ENCODE data around the gene PIK3R2.

PIK3R2 gene

GRCh38 chr19:18123819-18124218, 29.1 kb upstream of the PIK3R2 start:
- no peak for DNase-seq (ENCODE audit: low read depth)

GRCh38 chr19:18126097-18126496, 26.9 kb upstream of the PIK3R2 start:
- no peak for DNase-seq (ENCODE audit: low read depth)

- DNase-seq (ENCODE audit: low read depth): no peak
Observed at GRCh38 chr19:18128044-18128443, 24.9 kb upstream of the PIK3R2 start.

GRCh38 chr19:18128805-18129204, 24.2 kb upstream of the PIK3R2 start:
- DNase-seq (ENCODE audit: low read depth): no peak

GRCh38 chr19:18130523-18131242, 22.3 kb upstream of the PIK3R2 start:
- no peak for DNase-seq (ENCODE audit: low read depth)

- DNase-seq (ENCODE audit: low read depth): no peak
Observed at GRCh38 chr19:18131841-18132596, 20.9 kb upstream of the PIK3R2 start.

GRCh38 chr19:18135712-18136584, 17.0 kb upstream of the PIK3R2 start:
- no peak for DNase-seq (ENCODE audit: low read depth)

- DNase-seq (ENCODE audit: low read depth): no peak
Observed at GRCh38 chr19:18137242-18137641, 15.7 kb upstream of the PIK3R2 start.

- DNase-seq (ENCODE audit: low read depth): no peak
Observed at GRCh38 chr19:18137657-18138339, 15.2 kb upstream of the PIK3R2 start.

- no peak for DNase-seq (ENCODE audit: low read depth)
Observed at GRCh38 chr19:18140473-18140872, 12.5 kb upstream of the PIK3R2 start.

GRCh38 chr19:18141031-18141430, 11.9 kb upstream of the PIK3R2 start:
- DNase-seq (ENCODE audit: low read depth): no peak

GRCh38 chr19:18143902-18144301, 9.1 kb upstream of the PIK3R2 start:
- DNase-seq (ENCODE audit: low read depth): no peak

GRCh38 chr19:18144361-18144760, 8.6 kb upstream of the PIK3R2 start:
- DNase-seq (ENCODE audit: low read depth): no peak

- DNase-seq (ENCODE audit: low read depth): no peak
Observed at GRCh38 chr19:18144906-18145305, 8.1 kb upstream of the PIK3R2 start.

- no peak for DNase-seq (ENCODE audit: low read depth)
Observed at GRCh38 chr19:18145391-18145999, 7.5 kb upstream of the PIK3R2 start.

GRCh38 chr19:18147396-18147795, 5.6 kb upstream of the PIK3R2 start:
- no peak for DNase-seq (ENCODE audit: low read depth)

- DNase-seq (ENCODE audit: low read depth): no peak
Observed at GRCh38 chr19:18149596-18149975, 3.4 kb upstream of the PIK3R2 start.

GRCh38 chr19:18150776-18151624, 2.0 kb upstream of the PIK3R2 start:
- DNase-seq (ENCODE audit: low read depth): no peak

GRCh38 chr19:18152442-18152816, 534 bp upstream of the PIK3R2 start:
- DNase-seq (ENCODE audit: low read depth): peak; percentile 89

GRCh38 chr19:18153556-18154134, 682 bp downstream of the PIK3R2 start:
- no peak for DNase-seq (ENCODE audit: low read depth)

Measured in non-pigmented ciliary epithelial cell (primary cell).